GM23338 (cell line): Measurements from ENCODE around the gene MAP4K3. TPM values are rescaled to one million over a fixed set of nuclear protein-coding genes. Genes with fewer than 3 reads are reported as not detected.

Experiments
- ATAC-seq: fragments of 200-7000 bp; cut with Tn5 transposase; 3 replicates; pipeline ENCODE4 v1.9.1; 2020
- DNase-seq: peaks from one replicate; pipeline ENCODE4 v3.0.0-alpha.2; 2015; ENCODE audit warnings: low spot score
- H2AFZ ChIP-seq: fragments of 200-600 bp; sonication (generic); 2 replicates; pipeline ENCODE4 v1.8.0; 2016; ENCODE audit warnings: antibody characterized with exemption, mild to moderate bottlenecking, moderate library complexity
- H3F3A ChIP-seq: fragments of 200-600 bp; sonication (generic); replicated peaks from 2 replicates; pipeline ENCODE4 v1.8.0; 2017; ENCODE audit warnings: antibody characterized with exemption, mixed run types, low read depth
- H3K27ac ChIP-seq: fragments of 200-600 bp; sonication (generic); 2 replicates; pipeline ENCODE4 v1.6.1; 2016; ENCODE audit warnings: low read depth
- H3K27me3 ChIP-seq: fragments of 200-600 bp; sonication (generic); 2 replicates; pipeline ENCODE4 v1.8.0; 2016; ENCODE audit warnings: mild to moderate bottlenecking, mixed run types, moderate library complexity; ENCODE audit not compliant: insufficient read depth
- H3K36me3 ChIP-seq: fragments of 200-600 bp; sonication (generic); 2 replicates; pipeline ENCODE4 v1.8.0; 2016; ENCODE audit warnings: mild to moderate bottlenecking; ENCODE audit not compliant: insufficient read depth
- H3K4me1 ChIP-seq: fragments of 200-600 bp; sonication (generic); 2 replicates; pipeline ENCODE4 v1.8.0; 2016; ENCODE audit warnings: mild to moderate bottlenecking, moderate library complexity; ENCODE audit not compliant: insufficient read depth
- H3K4me2 ChIP-seq: fragments of 200-600 bp; sonication (generic); 2 replicates; pipeline ENCODE4 v1.7.1; 2017; ENCODE audit warnings: mixed run types
- H3K4me3 ChIP-seq: fragments of 200-600 bp; sonication (generic); 2 replicates; pipeline ENCODE4 v1.6.1; 2016; ENCODE audit warnings: mixed run types
- H3K79me2 ChIP-seq: fragments of 200-600 bp; sonication (generic); replicated peaks from 2 replicates; pipeline ENCODE4 v1.8.0; 2017; ENCODE audit warnings: mild to moderate bottlenecking; ENCODE audit not compliant: insufficient read depth
- H3K9me2 ChIP-seq: fragments of 200-600 bp; sonication (generic); 2 replicates; pipeline ENCODE4 v1.8.0; 2017; ENCODE audit not compliant: insufficient read depth
- H4K20me1 ChIP-seq: fragments of 200-600 bp; sonication (generic); replicated peaks from 2 replicates; pipeline ENCODE4 v1.8.0; 2017; ENCODE audit warnings: mild to moderate bottlenecking; ENCODE audit not compliant: insufficient read depth
- H3K27ac Mint-ChIP-seq: 2 replicates; pipeline ENCODE4 v1.8.0; 2020; ENCODE audit warnings: inconsistent platforms, mild to moderate bottlenecking, moderate library complexity, mixed read lengths
- H3K27me3 Mint-ChIP-seq: 3 replicates; pipeline ENCODE4 v1.8.0; 2022; ENCODE audit warnings: low read depth, mild to moderate bottlenecking, moderate library complexity, mixed read lengths, inconsistent platforms; ENCODE audit not compliant: insufficient read depth, poor library complexity
- H3K36me3 Mint-ChIP-seq: 3 replicates; pipeline ENCODE4 v1.8.0; 2021; ENCODE audit warnings: low read depth, mild to moderate bottlenecking, inconsistent platforms, moderate library complexity, mixed read lengths
- H3K4me1 Mint-ChIP-seq: 3 replicates; pipeline ENCODE4 v1.8.0; 2020; ENCODE audit warnings: mild to moderate bottlenecking, inconsistent platforms, mixed read lengths
- H3K4me3 Mint-ChIP-seq: 3 replicates; pipeline ENCODE4 v1.8.0; 2021; ENCODE audit warnings: moderate library complexity, mild to moderate bottlenecking, inconsistent platforms, mixed read lengths
- H3K9me3 Mint-ChIP-seq: 3 replicates; pipeline ENCODE4 v1.8.0; 2020; ENCODE audit warnings: moderate library complexity, mild to moderate bottlenecking, inconsistent platforms, mixed read lengths
- ETS1 ChIP-seq: IDR thresholded peaks from 2 replicates; pipeline ENCODE4 v1.6.1; 2016; ENCODE audit warnings: antibody characterized with exemption
- EZH2 ChIP-seq: fragments of 200-600 bp; sonication (generic); IDR thresholded peaks from one replicate; pipeline ENCODE4 v1.8.0; 2017; ENCODE audit warnings: antibody characterized with exemption, mild to moderate bottlenecking, low read depth; ENCODE audit not compliant: unreplicated experiment
- NANOG ChIP-seq: IDR thresholded peaks from 2 replicates; pipeline ENCODE4 v1.6.1; 2016; ENCODE audit warnings: antibody characterized with exemption, borderline replicate concordance
- POLR2AphosphoS5 ChIP-seq: IDR thresholded peaks from 2 replicates; pipeline ENCODE4 v1.6.1; 2016; ENCODE audit warnings: antibody characterized with exemption, low read depth
- REST ChIP-seq: IDR thresholded peaks from one replicate; pipeline ENCODE4 v1.6.1; 2018; ENCODE audit warnings: antibody characterized with exemption; ENCODE audit not compliant: unreplicated experiment
- STAT1 ChIP-seq: IDR thresholded peaks from one replicate; pipeline ENCODE4 v1.6.1; 2016; ENCODE audit warnings: antibody characterized with exemption; ENCODE audit not compliant: unreplicated experiment
- ZNF331 ChIP-seq: fragments of 250-450 bp; sonication (Bioruptor Pico); IDR thresholded peaks from 2 replicates; pipeline ENCODE4 v1.5.0; 2020; ENCODE audit warnings: low read depth, mild to moderate bottlenecking, moderate library complexity
- polyA plus RNA-seq: library from polyadenylated mRNA; unstranded; fragments of >200 nt; fragmentation: Nextera tagmentation; extraction: Ambion mirVana; gene quantifications from 2 replicates; pipeline ENCODE4 v1.2.1, GENCODE V29; 2016
- total RNA-seq: library from RNA; depleted of rRNA; stranded (reverse); fragments of >200 nt; shearing (Covaris generic); gene quantifications from 2 replicates; pipeline ENCODE4 v1.2.3, GENCODE V29; 2014
- TF ChIP-seq, protein P1 (sequence below), 2 experiments: fragments of 200-600 bp in 1 of 2; sonication (generic) in 1 of 2; conservative IDR thresholded peaks; 2 replicates each; pipeline versions ENCODE4 v1.5.1 to v1.6.1; 2016 to 2017; ENCODE audit warnings: antibody characterized with exemption in 2 of 2, low read depth in 2 of 2, mild to moderate bottlenecking in 2 of 2, moderate library complexity in 1 of 2

Gene MAP4K3
- total and polyA plus RNA-seq, 2 experiments from 2014 or later: 33.0 to 90.7 TPM

DNA sequence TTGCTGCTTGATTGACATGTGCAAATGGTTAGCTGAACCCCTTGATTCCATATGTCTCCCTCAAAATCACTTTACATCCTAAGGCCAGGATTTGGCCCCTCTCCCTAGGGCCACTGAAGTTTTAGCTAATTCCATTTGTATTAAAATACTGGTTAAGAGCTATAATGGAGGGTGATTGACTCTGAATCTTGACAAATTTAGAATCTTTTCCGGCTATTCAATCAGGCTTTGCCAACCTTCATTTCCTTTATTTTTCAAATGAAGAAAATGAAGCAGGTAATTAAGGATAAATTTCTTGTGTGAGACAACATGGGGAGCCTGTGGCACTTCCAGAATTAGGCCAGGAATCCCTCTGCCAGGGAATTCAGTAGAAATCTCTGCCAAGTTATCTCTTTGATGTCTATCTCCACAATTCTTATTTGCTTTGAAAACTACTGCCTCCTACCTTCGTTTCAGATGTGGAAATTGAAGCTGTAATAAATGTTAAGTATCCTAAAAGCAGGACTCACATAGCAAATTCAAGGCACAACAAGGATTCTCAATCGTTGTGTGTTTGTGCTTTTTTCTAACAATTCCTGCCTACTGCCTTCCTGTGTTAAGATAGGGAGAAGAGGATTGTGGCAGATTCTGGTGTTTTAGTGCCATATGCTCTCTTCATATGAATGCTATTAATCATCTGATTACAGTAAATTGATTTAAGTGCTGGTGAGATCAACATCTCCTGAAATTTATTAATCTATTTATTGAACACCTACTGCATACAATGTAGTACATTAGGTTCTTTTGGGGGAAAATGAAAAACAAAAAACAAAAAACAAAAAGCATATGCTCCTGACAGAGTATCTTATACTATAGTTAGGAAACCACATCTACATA is 47.8 kb upstream of the MAP4K3 start:
- peaks cover 73% of the 10 kb centered on the region for H3K4me1 ChIP-seq
- H3K4me1 Mint-ChIP-seq: peaks cover 55% of the 10 kb centered on the region
- TF ChIP-seq, protein P1, sequence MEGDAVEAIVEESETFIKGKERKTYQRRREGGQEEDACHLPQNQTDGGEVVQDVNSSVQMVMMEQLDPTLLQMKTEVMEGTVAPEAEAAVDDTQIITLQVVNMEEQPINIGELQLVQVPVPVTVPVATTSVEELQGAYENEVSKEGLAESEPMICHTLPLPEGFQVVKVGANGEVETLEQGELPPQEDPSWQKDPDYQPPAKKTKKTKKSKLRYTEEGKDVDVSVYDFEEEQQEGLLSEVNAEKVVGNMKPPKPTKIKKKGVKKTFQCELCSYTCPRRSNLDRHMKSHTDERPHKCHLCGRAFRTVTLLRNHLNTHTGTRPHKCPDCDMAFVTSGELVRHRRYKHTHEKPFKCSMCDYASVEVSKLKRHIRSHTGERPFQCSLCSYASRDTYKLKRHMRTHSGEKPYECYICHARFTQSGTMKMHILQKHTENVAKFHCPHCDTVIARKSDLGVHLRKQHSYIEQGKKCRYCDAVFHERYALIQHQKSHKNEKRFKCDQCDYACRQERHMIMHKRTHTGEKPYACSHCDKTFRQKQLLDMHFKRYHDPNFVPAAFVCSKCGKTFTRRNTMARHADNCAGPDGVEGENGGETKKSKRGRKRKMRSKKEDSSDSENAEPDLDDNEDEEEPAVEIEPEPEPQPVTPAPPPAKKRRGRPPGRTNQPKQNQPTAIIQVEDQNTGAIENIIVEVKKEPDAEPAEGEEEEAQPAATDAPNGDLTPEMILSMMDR (conservative IDR thresholded peaks at IDR 0.05; ENCODE audit: low read depth in 2 of 2): no peak
- TF ChIP-seq POLR2AphosphoS5 (no peak), REST (no peak), ZNF331 (no peak), STAT1 (no peak), EZH2 (no peak), ETS1 (0 out of 2 replicates have a peak, but pooled peaks have one; percentile 11), NANOG (peak; percentile 99)
- H3K9me2 ChIP-seq: no peaks in the 10 kb centered on the region
- H3K4me3 ChIP-seq: peak overlapping the region; percentile 18; the same call in 1 of the 2 replicates
- peaks cover 2% of the 10 kb centered on the region for H3K27me3 Mint-ChIP-seq
- H3K4me2 ChIP-seq: peak overlapping the region; percentile 53
- H3K36me3 Mint-ChIP-seq: no peaks in the 10 kb centered on the region
- peaks cover 14% of the 10 kb centered on the region for H3F3A ChIP-seq
- no peak for ATAC-seq
- H3K36me3 ChIP-seq: no peaks in the 10 kb centered on the region
- no peaks in the 10 kb centered on the region for H3K27me3 ChIP-seq
- no peaks in the 10 kb centered on the region for H3K79me2 ChIP-seq
- DNase-seq: no peak
- H3K27ac ChIP-seq: peak overlapping the region; percentile 68
- peak overlapping the region; percentile 94 for H3K27ac Mint-ChIP-seq
- peak overlapping the region; percentile 36; the same call in 1 of the 3 replicates for H3K4me3 Mint-ChIP-seq
- no peaks in the 10 kb centered on the region for H4K20me1 ChIP-seq
- no peaks in the 10 kb centered on the region for H3K9me3 Mint-ChIP-seq
- H2AFZ ChIP-seq: no peak overlapping the region
